ENCODE results near the gene ANKRD33B.

Gene ANKRD33B

DNA sequence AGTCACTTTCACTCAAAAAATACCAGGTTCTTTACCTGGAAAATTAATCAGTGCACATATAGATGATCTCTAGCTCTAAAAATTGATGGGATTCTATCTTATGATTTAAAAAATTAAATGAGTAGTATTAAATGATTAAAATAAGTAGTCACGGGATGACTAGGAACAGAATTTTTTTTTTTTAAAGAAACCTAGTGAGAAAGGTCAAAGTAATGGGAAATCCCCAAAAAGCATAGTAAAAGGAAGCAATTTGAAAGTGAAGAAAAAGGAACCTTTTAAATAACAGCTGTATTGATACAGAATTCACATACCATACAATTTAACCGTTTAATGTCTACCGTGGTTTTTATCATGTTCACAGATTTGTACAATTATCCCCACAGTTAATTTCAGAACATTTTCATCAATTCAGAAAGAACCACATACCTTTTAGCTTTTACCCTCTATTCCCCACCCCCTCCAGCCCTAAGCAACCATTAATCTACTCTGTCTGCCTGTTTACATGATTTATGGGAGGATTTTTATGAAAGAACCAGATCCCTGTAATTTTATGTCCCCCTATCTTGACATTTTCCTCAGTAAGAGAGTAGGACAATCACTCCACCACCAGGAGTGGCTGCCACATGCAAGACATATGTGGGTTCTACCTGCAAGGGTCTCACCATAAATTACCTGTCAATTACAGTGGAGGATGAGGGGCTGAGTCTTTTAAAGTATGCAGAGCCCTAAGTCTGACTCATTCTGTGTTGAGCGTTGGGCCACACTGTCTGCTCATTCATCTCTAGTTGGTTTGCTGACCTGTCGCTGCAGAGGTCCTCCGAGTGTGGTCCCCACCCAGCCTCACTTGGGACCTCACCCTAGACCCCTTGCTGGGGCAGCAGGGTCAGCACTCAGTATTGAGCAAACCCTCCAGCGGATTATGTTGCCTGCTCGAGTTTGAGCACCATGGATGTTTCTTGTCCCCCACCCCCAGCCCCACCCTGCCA, 16.0 kb downstream of the ANKRD33B start:
- DNase-seq: peak in 2 of 4 experiments; percentile 45

DNA sequence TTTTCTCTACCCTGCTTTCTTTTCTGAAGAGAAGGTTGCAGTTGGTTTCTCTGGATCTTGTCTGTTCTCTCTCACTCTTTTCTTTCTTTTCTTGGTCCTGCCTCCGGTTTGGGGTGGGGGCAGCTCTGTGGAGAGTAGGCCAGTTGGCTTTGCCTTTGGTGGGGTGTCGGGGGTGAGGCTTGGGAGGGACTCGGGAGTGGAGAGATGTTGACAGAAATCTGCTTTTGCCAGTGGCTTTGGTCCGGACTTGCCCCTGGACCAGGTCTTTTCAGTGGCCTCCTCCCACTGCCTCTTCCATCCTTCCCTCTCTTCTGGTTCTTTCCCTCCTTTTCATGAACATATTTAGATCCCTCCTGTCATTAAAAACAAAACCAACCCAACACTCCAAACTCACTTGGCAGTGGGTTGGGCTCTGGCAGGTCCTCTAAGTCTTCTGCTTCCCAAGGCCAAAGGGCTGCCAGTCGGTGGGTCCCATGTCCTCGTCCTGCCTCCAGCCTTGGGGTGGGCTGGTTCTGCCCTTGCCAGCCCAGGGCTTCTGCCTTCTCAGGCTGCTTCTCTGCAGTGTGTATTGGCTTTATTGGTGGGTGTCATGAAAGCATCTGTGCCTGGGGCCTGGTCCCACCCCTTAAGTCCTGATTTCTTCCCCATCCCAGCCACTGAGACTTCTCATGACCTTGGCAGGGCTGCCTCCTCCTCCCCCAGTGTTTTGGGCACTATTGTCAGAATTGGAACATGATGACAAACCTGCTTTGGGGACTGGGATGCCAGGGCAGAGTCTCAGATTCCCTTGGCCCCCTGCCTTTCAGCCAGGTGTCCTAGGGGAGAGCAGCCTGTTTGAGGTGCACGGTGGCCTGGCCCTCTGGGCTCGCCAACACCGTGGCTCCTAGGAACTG, 16.9 kb downstream of the ANKRD33B start:
- DNase-seq: no peak

DNA sequence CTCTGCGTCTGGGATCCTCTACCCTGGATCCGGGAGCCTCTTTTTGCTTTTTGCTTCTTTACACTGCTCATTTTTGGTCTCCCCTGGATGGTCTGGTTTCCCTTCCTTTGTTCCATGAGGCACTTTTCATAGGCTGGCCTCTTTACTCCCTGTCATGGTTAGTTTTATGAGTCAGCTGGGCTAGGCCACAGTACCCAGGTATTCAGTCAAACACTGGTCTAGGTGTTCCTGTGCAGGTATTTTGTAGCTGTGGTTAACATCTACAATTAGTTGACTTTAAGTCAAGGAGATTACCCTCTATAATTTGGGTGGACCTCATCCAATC, 17.5 kb downstream of the ANKRD33B start:
- DNase-seq: no peak

DNA sequence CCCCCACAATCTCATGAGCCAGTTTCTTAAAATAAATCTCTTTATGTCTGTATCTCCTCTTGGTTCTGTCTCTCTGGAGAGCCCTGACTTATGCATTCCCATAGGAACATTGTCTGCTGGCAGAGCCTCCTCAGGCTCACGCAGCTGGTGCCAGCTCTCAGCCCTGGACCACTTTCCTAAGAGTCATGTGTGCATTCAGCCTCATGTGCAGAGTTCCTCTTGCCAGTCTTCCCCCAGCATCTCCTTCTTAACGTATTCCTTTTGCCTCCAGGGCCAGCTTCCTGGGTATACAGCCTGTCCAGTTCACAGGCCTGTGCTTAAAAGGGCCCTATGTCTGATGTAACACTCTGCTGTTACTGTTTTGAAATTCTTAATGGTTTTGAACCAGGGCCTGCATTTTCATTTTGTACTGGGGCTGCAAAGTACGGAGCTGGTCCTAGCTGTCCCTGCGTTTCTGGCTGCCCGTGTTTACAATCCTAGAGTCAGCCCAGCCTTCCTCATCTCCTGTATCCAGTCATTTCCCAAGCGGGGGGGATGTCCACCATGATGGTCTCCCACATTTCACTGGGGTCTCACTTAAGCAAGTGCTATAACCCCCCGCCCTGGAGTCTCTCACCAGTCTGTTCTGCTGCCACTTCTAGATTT, 18.1 kb downstream of the ANKRD33B start:
- no peak for DNase-seq

DNA sequence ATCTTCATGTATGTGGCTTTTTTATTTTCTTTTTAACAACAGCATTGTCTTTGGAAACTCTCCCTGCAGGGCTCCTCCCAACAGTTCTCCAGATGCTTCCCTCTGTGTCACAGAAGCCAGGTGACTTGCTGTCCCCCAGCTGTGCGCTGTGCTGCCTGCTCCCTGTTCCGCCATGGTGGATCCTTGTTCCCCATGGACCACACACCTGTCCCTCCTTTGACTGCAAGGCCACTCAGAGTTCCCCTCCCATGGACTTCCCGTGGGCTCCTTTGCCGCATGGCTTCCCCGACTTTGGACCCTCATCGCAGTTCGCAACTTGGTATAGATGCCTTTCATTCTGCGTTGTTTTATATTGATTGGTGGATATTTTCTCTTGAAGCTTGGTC, 18.6 kb downstream of the ANKRD33B start:
- no peak for DNase-seq

DNA sequence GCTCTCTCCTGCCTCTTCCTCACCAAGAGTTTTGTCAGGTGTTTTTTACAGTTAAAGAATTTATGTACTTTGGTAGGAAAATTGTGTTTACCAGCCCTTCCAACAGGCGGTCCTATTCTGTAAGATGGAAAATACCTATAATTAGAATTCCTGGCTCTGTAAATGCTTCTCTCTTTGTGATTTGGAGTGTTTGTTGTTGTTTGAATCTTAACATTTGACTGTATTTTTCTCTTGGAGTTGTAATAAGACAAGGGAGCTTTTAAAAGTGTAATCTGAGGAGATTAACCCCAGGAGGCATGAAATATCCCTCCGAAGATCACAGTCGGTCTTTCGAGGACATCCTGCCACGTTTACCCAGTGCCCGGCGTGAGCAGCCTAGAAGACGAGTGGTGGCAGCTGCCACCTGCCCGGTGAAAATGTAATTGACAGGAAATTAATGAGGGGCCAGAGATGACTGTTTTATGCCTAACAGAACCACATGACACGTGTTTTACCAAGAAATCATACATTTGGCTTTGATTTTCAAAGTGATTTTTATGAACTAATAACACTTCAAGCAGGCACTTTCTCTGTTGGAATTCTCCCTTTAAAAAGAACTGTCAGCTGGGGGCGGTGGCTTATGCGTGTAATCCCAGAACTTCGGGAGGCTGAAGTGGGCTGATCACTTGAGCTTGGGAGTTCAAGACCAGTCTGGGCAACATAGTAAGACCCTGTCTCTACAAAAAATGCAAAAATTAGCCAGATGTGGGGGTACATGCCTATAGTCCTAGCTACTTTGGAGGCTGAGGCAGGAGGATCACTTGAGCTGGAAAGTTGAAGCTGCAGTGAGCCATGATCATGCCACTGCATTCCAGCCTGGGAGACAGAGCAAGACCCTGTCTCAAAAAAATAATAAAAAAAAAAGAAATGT, 20.0 kb downstream of the ANKRD33B start:
- DNase-seq: no peak

DNA sequence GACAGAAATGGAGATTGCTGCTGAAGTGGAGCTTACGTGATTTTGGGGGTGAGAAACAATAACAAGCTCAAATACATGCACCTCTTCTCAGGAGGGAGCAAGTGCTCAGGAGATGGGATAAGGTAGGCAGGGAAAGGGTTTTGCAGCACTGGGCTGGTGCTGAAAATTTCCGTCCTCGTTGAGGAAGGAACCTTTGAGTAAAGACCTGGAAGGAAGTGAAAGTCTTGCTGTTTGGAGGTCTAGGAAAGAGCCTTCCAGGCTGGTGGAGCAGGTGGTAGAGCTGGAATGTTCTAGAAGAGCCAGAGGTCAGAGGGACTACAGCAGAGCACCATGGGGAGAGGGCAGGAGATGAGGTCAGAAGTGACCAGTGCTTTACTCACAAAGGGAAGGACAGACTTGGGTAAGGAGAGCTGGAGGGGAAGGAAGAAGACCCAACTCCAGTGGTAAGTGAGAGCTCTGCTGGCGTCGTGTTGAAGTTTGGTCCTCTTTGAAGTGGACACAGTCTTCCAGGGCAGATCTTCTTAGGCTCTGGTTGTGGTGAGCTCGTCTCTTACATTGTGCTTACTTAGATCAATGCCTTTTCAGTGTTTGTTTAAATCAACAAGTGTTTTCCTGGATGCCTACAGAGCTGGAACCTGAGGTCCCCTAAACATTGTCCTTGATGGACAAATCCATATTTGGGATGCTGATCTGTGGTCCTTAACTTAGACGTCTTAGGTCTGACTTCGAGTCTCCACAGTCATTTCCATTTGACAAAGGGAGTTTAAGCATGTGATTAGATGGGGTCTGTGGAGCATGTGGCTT, 21.0 kb downstream of the ANKRD33B start:
- peak in 2 of 4 experiments; percentile 22 to 32 for DNase-seq

DNA sequence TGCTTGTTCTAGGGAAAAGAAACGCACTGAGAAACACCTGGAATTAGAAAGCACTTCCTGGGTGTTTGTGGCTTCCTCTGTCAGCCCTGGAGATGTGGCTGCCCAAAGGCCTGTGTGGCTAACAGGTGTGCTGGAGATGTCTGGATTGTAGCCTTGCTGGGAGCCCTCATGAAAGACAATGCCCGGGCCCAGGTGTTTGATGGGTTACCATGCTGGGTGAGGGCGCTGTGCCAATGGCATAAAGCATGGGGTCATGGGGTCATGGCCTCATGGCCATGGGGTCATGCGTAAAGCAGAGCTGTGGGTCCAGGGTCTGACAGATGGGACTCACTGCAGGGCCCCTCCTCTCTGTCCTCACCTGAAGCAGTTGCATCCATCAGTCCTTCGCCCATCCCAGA, 21.6 kb downstream of the ANKRD33B start:
- DNase-seq: no peak

DNA sequence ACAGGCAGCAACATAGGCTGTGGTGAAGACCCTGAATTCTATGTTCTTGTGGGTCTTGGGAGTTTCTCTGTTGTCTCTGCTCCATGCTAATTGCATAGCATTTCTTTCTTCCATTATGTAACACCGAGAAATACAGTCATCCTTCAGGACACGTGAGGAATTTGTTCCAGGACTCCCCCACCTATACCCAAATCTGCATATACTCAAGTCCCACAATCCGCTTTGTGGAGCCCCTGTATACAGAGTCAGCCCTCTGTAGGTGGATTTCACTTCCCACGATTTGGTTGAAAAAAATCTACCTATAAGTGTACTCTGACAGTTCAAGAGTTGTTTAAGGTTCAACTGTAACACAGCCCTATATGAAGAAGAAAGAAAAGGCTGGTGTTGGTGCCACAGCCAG, 22.1 kb downstream of the ANKRD33B start:
- no peak for DNase-seq

DNA sequence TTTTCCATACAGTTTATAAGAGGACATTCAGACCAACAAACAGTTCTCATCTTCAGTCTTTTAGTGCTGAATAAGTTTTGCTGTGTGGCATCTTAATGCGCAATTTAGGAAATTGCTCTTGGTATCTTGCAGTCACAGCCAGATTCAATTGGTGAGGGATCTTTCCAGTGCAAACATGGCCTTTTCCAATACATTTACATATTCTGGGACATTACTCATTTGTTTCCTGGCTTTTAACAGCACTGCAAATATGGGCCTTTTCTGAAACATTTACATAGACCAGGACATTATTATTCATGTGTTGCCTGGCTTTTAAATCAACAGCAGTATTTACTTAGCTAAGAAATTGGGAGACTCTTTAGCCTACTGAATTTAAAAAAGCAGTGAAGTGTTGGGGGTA, 22.7 kb downstream of the ANKRD33B start:
- DNase-seq: no peak

DNA sequence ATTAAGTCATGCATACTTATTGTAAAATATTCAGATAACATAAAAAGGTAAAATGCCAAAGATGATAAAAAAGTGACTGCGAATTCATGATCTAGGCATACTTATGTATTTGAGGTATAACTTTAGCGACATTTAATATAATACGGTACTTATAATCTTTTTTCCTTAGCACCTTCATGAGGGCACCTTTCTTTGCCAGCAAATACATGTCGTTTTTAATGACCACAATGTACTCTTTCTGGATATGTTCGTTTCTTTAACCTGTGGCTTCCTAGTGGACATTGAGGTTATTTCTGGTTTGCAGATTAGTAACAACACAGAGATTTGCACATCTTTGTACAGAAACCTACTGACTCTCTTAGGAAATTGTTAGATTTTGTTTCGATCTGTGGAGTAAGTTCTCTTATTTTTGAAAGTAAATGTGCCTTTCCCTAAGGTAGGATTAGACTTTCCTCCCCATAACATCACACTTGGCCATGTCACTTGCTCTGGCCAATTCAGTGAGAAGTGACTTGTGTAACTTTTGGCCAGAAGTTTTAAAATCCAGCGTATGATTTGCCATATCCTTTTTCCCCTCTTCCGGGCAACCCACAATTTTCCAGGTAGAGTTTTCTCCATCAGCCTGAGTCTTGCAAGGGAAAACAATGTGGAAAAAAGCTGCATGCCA, 24.4 kb downstream of the ANKRD33B start:
- no peak for DNase-seq

DNA sequence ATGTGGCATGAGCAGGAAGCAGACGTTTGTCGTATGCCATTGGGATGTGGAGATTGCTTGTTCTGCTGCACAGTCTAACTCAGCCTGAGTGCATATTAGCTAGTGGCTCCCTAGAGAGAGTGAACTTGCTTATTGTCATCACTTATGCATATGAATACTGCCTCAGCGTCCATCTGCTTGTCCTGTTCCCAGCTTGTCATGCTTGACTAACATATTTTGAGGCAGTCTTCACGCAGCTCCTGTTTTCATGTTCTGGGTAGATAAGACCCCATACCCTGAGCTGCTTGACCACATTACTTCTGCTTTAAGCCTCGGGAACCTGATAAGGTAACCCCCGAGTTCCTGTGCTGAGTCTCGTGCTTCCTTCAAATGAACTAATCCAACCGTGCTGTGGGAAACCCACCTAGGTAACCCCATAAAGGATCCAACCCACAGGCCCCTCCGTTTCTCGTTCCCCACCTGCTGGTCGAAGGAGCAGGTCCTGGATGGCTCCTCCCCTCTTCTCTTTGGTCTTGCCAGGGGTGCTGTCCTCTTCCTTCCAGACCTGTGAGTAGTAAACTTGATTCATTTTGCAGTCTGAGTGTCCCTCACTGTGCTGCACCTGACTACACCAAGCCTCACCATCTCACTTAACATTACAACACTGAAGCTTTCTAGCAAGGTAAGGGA, 25.0 kb downstream of the ANKRD33B start:
- no peak for DNase-seq

DNA sequence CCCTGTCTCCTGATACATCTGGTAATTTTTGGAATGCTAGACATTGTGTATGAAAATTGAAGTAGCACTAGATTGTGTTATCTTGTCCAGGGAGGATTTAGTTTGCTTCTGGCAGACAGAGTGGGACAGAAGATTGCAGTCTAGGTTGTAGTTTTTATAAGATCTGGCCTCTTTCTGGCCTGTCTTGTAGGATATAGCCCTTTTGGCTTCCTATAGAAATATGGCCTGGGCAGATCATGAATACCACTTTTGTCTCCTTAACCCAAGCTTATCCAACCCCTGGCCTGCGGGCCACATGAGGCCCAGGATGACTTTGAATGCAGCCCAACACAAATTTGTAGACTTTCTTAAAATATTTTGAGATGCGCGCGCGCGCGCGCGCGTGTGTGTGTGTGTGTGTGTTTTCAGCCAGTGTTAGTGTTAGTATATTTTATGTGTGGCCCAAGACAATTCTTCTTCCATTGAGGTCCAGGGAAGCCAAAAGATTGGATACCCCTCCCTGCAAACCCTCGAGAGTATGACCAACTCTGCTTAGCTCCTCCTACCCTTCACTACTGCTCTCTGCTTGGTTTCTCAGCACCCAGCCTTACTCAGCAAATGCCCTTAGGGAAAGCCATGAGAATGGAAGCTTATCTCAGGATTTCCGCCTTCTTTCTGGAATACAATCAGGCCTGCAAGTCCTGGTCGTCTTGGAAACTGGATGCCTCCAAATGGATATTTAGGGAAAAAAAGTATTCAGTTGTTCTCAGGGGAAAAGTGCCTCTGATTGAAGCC, 26.5 kb downstream of the ANKRD33B start:
- no peak for DNase-seq

DNA sequence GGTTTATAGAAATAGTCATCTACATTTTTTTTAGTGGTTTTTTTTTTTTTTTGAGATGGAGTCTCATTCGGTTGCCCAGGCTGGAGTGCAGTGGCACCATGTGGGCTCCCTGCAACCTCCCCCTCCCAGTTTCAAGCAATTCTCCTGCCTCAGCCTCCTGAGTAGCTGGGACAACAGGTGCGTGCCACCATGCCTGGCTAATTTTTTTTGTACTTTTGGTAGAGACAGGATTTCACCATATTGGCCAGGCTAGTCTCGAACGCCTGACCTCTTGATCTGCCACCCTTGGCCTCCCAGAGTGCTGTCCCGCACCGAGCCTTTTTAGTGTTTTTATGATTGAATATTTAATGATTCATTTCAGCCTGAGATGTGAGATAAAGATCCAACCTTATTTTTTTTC, 27.3 kb downstream of the ANKRD33B start:
- DNase-seq: no peak

DNA sequence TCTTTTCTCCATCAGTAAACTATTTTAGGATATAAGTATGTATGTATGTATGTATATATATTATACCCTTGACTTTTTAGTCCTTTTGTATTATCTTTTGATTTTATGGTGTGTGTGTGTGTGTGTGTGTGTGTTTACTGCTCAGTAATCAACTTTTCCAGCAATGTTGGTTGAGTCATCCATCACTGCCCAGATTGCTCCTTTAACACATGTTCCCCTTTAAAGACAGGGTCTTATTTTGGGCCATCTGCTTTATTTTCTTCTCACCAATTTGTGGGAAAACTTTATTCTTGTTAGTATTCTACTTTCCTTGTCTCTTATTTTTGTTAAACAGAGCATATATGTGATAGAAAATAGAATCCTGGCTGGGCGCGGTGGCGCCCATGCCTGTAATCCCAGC, 28.1 kb downstream of the ANKRD33B start:
- peak in 2 of 4 experiments; percentile 36 to 41 for DNase-seq

DNA sequence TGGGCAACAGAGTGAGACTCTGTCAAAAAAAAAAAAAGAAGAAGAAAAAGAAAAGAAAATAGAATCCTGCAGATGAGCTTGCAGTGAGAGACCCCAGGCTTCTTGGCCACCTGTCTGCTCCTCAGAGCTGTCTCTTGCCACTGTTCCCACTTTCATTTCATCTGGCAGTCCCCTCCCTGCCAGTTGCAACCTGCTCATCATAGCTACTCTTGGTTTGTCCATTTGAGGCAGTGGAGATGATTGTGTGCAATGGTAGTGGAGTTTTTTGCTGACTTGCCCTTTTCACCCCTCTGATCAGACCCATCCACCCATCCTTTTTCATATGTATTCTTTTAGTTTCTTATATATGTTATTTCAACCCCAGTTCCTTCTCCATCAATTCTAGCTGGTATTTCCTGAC, 28.7 kb downstream of the ANKRD33B start:
- no peak for DNase-seq

DNA sequence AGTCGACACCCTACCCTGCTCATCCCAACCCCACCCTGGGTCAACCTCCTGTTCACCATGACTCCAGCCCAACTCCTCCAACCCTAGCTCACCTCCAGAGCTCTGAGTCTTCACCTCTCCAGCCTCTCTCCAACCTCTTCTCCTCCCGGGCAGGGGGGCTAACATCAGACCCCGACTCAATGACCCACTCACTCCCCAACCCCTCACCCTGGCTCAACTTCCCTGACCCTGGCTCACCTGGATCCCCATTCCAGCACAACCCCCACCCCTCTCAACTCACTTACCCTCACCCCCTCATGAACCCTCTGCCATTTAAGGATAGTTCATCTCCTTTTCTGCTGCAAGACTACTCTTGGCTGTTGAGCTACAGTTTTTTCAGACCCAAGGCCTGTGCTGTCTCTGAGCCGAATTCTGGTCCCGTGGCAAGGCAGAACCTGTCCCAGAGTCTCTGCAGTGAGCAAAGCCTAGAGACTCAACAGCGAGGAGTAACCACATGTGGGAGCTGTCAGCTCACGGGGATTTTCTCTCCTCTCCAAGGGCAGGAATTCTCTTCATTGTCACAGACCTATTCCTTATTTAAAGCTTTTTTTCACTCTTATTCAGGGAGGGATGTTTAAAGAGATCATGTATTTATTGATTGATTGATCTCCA, 29.8 kb downstream of the ANKRD33B start:
- DNase-seq: no peak

DNA sequence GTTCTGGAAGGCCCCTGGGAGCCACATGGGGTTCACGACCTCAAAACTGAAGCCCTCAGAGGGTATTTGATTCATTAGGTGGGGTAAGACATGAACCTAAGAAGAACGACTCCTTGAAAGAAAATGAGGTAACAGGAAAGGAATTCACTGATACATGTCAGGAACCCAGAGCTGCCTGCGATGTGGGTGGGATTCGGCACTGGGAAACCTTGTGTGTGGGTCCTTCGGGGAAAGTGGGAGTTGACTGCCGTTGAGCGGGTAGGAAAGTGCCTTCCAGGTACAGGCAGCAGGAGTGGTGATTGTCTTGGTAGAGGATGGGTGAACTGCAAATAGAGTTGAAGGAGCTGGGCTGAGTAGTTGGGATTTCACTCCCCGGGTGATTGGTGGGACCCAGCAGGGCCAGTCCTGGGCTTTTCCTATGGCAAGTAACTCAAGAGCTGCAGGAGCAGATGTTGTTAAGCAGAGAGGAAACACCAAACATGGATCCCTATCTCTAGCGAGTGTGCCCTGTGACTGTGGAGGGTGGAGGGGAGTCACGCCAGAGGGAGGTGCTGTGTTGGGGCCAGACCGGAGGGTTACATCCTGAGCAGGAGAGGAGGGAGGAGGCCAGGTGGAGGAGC, 30.8 kb downstream of the ANKRD33B start:
- DNase-seq: no peak

Data from suppressor macrophage (primary cell).